ENCODE results near the gene CIT. TPM values are rescaled to one million over a fixed set of nuclear protein-coding genes. Genes with fewer than 3 reads are reported as not detected.

CIT gene
- total and polyA plus RNA-seq, 7 donors, result 1.2 to 9.2 (median 5.4) TPM

- intact Hi-C loops (cut with DNase I), result no loop called here
- no peaks in the 10 kb centered on the region for H3K27me3 ChIP-seq
- H3K9me3 ChIP-seq, result no peaks in the 10 kb centered on the region
- TF ChIP-seq CTCF (IDR thresholded peaks at IDR 0.05) (no peak), EP300 (IDR thresholded peaks at IDR 0.05) (no peak), POLR2A (IDR thresholded peaks at IDR 0.05) (no peak), POLR2AphosphoS5 (IDR thresholded peaks at IDR 0.05) (no peak)
- H3K36me3 ChIP-seq, result no peaks in the 10 kb centered on the region
- no peak for DNase-seq
- H3K27ac ChIP-seq, result no peak overlapping the region
- no peaks in the 10 kb centered on the region for H3K4me1 ChIP-seq
- H3K4me3 ChIP-seq, result no peak overlapping the region
- WGBS, 2 donors, result 97% methylated on average over 14 of the region's 14 CpGs
Measured at GRCh38 chr12:119838826-119839600, 38.1 kb downstream of the CIT start.

- Histone ChIP-seq H3K9me3 (no peaks in the 10 kb centered on the region), H3K36me3 (no peaks in the 10 kb centered on the region), H3K4me3 (no peak overlapping the region), H3K27me3 (no peaks in the 10 kb centered on the region), H3K27ac (no peak overlapping the region), H3K4me1 (no peaks in the 10 kb centered on the region)
- no peak for DNase-seq
- 92 to 94% methylated on average over 1 of the region's 1 CpG for WGBS, 2 donors
- intact Hi-C loops (cut with DNase I), result no loop called here
- TF ChIP-seq EP300 (IDR thresholded peaks at IDR 0.05), result no peak
- TF ChIP-seq POLR2AphosphoS5 (IDR thresholded peaks at IDR 0.05), result no peak
- no peak for TF ChIP-seq CTCF (IDR thresholded peaks at IDR 0.05)
- no peak for TF ChIP-seq POLR2A (IDR thresholded peaks at IDR 0.05)
Measured at GRCh38 chr12:119836781-119837180, 40.3 kb downstream of the CIT start.

- H3K4me3 ChIP-seq, result no peak overlapping the region
- no peak for DNase-seq
- no peaks in the 10 kb centered on the region for H3K9me3 ChIP-seq
- H3K36me3 ChIP-seq, result no peaks in the 10 kb centered on the region
- H3K4me1 ChIP-seq, result no peaks in the 10 kb centered on the region
- H3K27me3 ChIP-seq, result no peaks in the 10 kb centered on the region
- H3K27ac ChIP-seq, result no peak overlapping the region
- intact Hi-C loops (cut with DNase I), result no loop called here
- 96 to 97% methylated on average over 2 of the region's 2 CpGs for WGBS, 2 donors
- TF ChIP-seq POLR2AphosphoS5 (IDR thresholded peaks at IDR 0.05) (no peak), EP300 (IDR thresholded peaks at IDR 0.05) (no peak), POLR2A (IDR thresholded peaks at IDR 0.05) (no peak), CTCF (IDR thresholded peaks at IDR 0.05) (no peak)
Measured at GRCh38 chr12:119835068-119835467, 42.1 kb downstream of the CIT start.

- Histone ChIP-seq H3K27ac (no peak overlapping the region), H3K36me3 (no peaks in the 10 kb centered on the region), H3K9me3 (no peaks in the 10 kb centered on the region), H3K27me3 (no peaks in the 10 kb centered on the region), H3K4me1 (no peaks in the 10 kb centered on the region), H3K4me3 (no peak overlapping the region)
- WGBS, 2 donors, result 83 to 89% methylated on average over 1 of the region's 1 CpG
- TF ChIP-seq EP300 (IDR thresholded peaks at IDR 0.05) (no peak), CTCF (IDR thresholded peaks at IDR 0.05) (no peak), POLR2AphosphoS5 (IDR thresholded peaks at IDR 0.05) (no peak), POLR2A (IDR thresholded peaks at IDR 0.05) (no peak)
- intact Hi-C loops (cut with DNase I), result no loop called here
- DNase-seq, result no peak
Measured at GRCh38 chr12:119829439-119829838, 47.7 kb downstream of the CIT start.

GRCh38 chr12:119828300-119828699 is 48.8 kb downstream of the CIT start:
- no peak overlapping the region for H3K4me3 ChIP-seq
- 91 to 93% methylated on average over 5 of the region's 5 CpGs for WGBS, 2 donors
- no peaks in the 10 kb centered on the region for H3K9me3 ChIP-seq
- intact Hi-C loops (cut with DNase I), result no loop called here
- no peaks in the 10 kb centered on the region for H3K27me3 ChIP-seq
- H3K36me3 ChIP-seq, result no peaks in the 10 kb centered on the region
- no peak overlapping the region for H3K27ac ChIP-seq
- no peak for TF ChIP-seq POLR2A (IDR thresholded peaks at IDR 0.05)
- TF ChIP-seq EP300 (IDR thresholded peaks at IDR 0.05), result no peak
- no peaks in the 10 kb centered on the region for H3K4me1 ChIP-seq
- DNase-seq, result no peak

Data from sigmoid colon (tissue), 7 donors.